Measurements from ENCODE around the gene MRTO4. TPM values are rescaled to one million over a fixed set of nuclear protein-coding genes. Genes with fewer than 3 reads are reported as not detected.
"Not testable (repeated sequence)": the region's sequence is repeated elsewhere in the genome, so short reads cannot be mapped to it uniquely, and the experiment has no call there.

The MRTO4 gene
- total RNA-seq, 4 donors from 2014 or later = 16.4 to 33.0 (median 19.5) TPM

- Histone ChIP-seq H3K27ac (no peak overlapping the region), H3K27me3 (peaks cover 0 to 2% of the 10 kb centered on the region in 2 donors), H3K4me1 (no peaks in the 10 kb centered on the region), H3K9me3 (no peaks in the 10 kb centered on the region), H3K4me3 (no peak overlapping the region), H3K36me3 (peaks cover 0 to 35% (median 0%) of the 10 kb centered on the region in 3 donors)
- DNase-seq (ENCODE audit: low spot score in 2 of 2) = no peak
- no peak for TF ChIP-seq POLR2A (IDR thresholded peaks at IDR 0.05)
- TF ChIP-seq CTCF (IDR thresholded peaks at IDR 0.05) = no peak
- TF ChIP-seq EP300 (IDR thresholded peaks at IDR 0.05) = no peak
- WGBS, 2 donors = 79 to 81% methylated on average over 11 of the region's 11 CpGs
Observed at GRCh38 chr1:19268445-19268844, 16.8 kb downstream of the MRTO4 start.

- DNase-seq (ENCODE audit: low spot score in 2 of 2); H3K9me3 ChIP-seq; H3K4me1 ChIP-seq; H3K27ac ChIP-seq; H3K27me3 ChIP-seq; H3K4me3 ChIP-seq: not testable (repeated sequence)
- WGBS, 2 donors = 67 to 86% methylated on average over 9 of the region's 9 CpGs
- peaks cover 0 to 42% (median 0%) of the 10 kb centered on the region in 3 donors for H3K36me3 ChIP-seq
Observed at GRCh38 chr1:19269427-19270342, 18.1 kb downstream of the MRTO4 start.

DNA sequence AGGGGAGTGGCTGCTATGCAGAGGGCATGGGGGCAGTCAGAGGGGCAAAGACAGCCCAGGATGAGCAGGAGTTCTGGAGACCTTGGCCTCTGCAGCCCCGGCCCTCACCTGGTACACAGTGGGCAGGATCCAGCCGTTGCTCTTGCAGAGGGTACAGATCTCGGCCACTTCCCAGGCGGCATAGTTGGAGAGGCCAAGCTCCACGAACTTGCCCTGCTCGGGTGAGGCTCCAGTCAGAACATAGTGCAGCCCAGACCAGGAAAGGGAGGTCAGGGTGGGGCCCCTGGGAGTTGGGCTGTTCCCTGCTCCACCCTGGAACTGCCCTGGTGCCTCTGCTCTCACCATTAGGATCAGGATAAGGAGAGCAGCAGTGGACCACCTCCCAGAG, 18.7 kb downstream of the MRTO4 start:
- 87 to 89% methylated on average over 6 of the region's 6 CpGs for WGBS, 2 donors
- not testable (repeated sequence) for DNase-seq (ENCODE audit: low spot score in 2 of 2); H3K4me1 ChIP-seq; H3K9me3 ChIP-seq; H3K27ac ChIP-seq; H3K27me3 ChIP-seq; H3K4me3 ChIP-seq
- peaks cover 0 to 45% (median 0%) of the 10 kb centered on the region in 3 donors for H3K36me3 ChIP-seq

- Histone ChIP-seq H3K36me3 (peaks cover 0 to 52% (median 0%) of the 10 kb centered on the region in 3 donors), H3K27me3 (peaks cover 0 to 8% of the 10 kb centered on the region in 2 donors), H3K4me3 (no peak overlapping the region), H3K27ac (no peak overlapping the region), H3K4me1 (no peaks in the 10 kb centered on the region), H3K9me3 (peaks cover 0 to 19% (median 0%) of the 10 kb centered on the region in 4 donors)
- no peak for TF ChIP-seq CTCF (IDR thresholded peaks at IDR 0.05)
- TF ChIP-seq POLR2A (IDR thresholded peaks at IDR 0.05) = no peak
- no peak for DNase-seq (ENCODE audit: low spot score in 2 of 2)
Observed at GRCh38 chr1:19272064-19272463, 20.5 kb downstream of the MRTO4 start.

DNA sequence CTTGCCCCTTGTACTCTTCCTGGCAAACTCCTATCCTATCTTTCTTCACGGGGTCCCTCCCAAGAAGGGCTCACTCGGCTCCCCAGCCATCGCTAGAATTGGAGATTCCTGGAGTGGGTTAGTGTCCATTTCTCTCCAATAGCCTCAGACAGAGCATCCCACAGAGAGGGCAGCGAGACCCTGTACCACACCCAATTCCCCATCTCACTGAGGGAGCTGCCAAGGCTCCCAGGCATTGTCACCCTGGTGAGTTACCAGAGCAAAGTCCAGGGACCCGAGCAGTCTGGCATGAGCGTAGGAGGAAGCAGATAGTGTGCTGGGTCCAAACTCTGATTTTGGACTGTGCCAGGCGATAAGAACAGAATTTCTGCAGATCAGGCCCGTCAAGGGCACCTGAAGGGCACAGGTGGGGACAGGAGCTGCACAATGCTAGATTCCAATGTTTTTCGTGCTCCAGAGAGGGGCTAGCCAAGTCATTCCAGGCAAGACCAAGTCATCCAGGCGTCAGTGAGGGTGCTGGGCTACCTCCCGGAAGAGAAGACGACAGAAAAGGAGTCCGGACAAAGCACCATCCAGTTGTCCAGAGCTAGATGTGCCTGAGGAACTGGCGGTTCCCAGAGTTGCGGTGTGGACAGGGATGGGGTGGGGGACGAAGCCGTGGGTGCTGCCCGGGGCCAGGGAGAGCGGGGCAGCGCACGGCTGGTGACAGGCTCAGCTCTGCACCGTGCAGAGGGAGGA, 21.7 kb downstream of the MRTO4 start:
- DNase-seq (ENCODE audit: low spot score in 2 of 2) = no peak
- WGBS, 2 donors = 83 to 84% methylated on average over 22 of the region's 22 CpGs
- Histone ChIP-seq H3K27ac (peak overlapping the region in 1 of 4 donors; percentile 34), H3K9me3 (peaks cover 0 to 29% (median 0%) of the 10 kb centered on the region in 4 donors), H3K4me3 (no peak overlapping the region), H3K4me1 (no peaks in the 10 kb centered on the region), H3K36me3 (peaks cover 0 to 60% (median 0%) of the 10 kb centered on the region in 3 donors), H3K27me3 (peaks cover 0 to 8% of the 10 kb centered on the region in 2 donors)
- TF ChIP-seq EP300 (IDR thresholded peaks at IDR 0.05) = no peak
- TF ChIP-seq CTCF (IDR thresholded peaks at IDR 0.05) = no peak
- TF ChIP-seq POLR2A (IDR thresholded peaks at IDR 0.05) = no peak

DNA sequence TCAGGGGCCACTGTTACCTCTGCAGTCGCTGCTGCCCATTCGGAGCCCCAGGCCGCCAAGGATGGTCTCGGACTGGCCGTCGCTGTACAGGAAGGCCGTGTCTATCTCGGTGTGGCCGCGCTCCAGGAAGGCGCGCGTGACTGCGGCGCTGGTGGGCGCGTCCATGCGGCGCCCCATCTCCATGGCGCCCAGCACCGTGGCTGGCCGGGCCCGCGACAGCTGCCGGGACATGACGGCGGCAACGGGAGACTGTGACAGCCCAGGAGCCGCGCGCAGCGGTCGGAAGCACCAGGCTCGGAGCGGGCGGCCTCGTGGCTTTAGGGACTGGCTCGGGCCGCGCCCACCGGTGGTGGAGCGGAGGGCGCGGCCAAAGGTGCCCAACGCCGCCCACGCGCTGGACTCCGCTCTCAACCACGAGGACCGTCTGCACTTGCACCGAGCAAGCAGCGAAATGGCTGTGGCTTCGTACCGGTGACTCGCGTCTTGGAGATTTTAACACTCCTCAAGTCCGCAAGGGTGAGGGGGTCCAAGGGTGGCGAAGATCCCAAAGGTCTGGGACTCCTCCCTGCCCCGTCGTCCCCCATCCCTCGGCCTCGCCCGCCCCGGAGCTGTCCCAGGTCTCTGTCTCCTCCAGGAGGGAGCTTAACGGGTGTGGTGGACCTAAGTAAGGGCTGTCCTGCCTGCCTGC, 22.4 kb downstream of the MRTO4 start:
- not testable (repeated sequence) for H3K4me1 ChIP-seq; DNase-seq (ENCODE audit: low spot score in 2 of 2); H3K4me3 ChIP-seq; H3K27me3 ChIP-seq
- 9 to 23% methylated on average over 19 to 34 of the region's 66 CpGs for WGBS, 2 donors
- Histone ChIP-seq H3K27ac (peak overlapping the region in 1 of 4 donors; percentile 34), H3K9me3 (peaks cover 0 to 33% (median 0%) of the 10 kb centered on the region in 4 donors), H3K36me3 (peaks cover 0 to 57% (median 0%) of the 10 kb centered on the region in 3 donors)
